SK-N-SH (cell line): Measurements from ENCODE around the gene PCSK6. TPM values are rescaled to one million over a fixed set of nuclear protein-coding genes. Genes with fewer than 3 reads are reported as not detected.

ENCODE experiments used
- polyA plus RNA-seq, 3 experiments: library from polyadenylated mRNA; depleted of rRNA; stranded (reverse); fragments of >200 nt; gene quantifications; 2 replicates each; pipeline ENCODE4 v1.2.3, GENCODE V29; 2012

Gene PCSK6
- polyA plus RNA-seq, 1 of the 3 experiments (the other 2 are of a cell fraction), result 0.03 TPM

Other genes with a start within 250 kb of the PCSK6 start
- 15.7 and 17.4 TPM in 2 replicates for gene CHSY1, start 237.7 kb downstream of the PCSK6 start, polyA plus RNA-seq (2012; rRNA removed)
- gene SELENOS, start 212.2 kb downstream of the PCSK6 start, polyA plus RNA-seq (2012; rRNA removed), result 101 and 124 TPM in 2 replicates
- 59.9 and 62.3 TPM in 2 replicates for gene SNRPA1, start 194.5 kb downstream of the PCSK6 start, polyA plus RNA-seq (2012; rRNA removed)
- gene TM2D3, start 162.7 kb upstream of the PCSK6 start, polyA plus RNA-seq (2012; rRNA removed), result 71.6 and 73.3 TPM in 2 replicates
- 3.5 and 3.9 TPM in 2 replicates for gene TARS3, start 234.8 kb upstream of the PCSK6 start, polyA plus RNA-seq (2012; rRNA removed)